HepG2 (cell line): Measurements from ENCODE around the gene MIA2. TPM values are rescaled to one million over a fixed set of nuclear protein-coding genes. Genes with fewer than 3 reads are reported as not detected.

Experiments
- AKAP8 ChIP-seq: sonication (generic); formaldehyde crosslinking; IDR thresholded peaks from 2 replicates; pipeline ENCODE4 v1.5.1; 2020; ENCODE audit warnings: mild to moderate bottlenecking, missing genetic modification reagents
- CBFB ChIP-seq: sonication (generic); formaldehyde crosslinking; IDR thresholded peaks from 2 replicates; pipeline ENCODE4 v1.4.0; 2020; ENCODE audit warnings: missing genetic modification reagents
- GPBP1L1 ChIP-seq: sonication (generic); formaldehyde crosslinking; IDR thresholded peaks from 2 replicates; pipeline ENCODE4 v1.5.0; 2020; ENCODE audit warnings: mild to moderate bottlenecking, missing genetic modification reagents
- HOXA5 ChIP-seq: sonication (generic); formaldehyde crosslinking; IDR thresholded peaks from 2 replicates; pipeline ENCODE4 v1.4.0; 2020; ENCODE audit warnings: missing genetic modification reagents
- KDM5A ChIP-seq: fragments of 200-600 bp; sonication (generic); IDR thresholded peaks from 2 replicates; pipeline ENCODE4 v1.7.0; 2018; ENCODE audit warnings: antibody characterized with exemption, mild to moderate bottlenecking, low read length, borderline replicate concordance
- KDM6A ChIP-seq: IDR thresholded peaks from 2 replicates; pipeline ENCODE4 v1.6.1; 2016; ENCODE audit warnings: low read depth
- KLF9 ChIP-seq: IDR thresholded peaks from 2 replicates; pipeline ENCODE4 v1.6.1; 2016; ENCODE audit warnings: low read depth
- PRDM4 ChIP-seq: sonication (generic); formaldehyde crosslinking; IDR thresholded peaks from 2 replicates; pipeline ENCODE4 v1.9.0; 2021; ENCODE audit warnings: missing genetic modification reagents, borderline replicate concordance
- REST ChIP-seq, 2 experiments: IDR thresholded peaks; 2 replicates each; pipeline ENCODE4 v1.6.1; 2011 to 2012; ENCODE audit warnings: low read length in 2 of 2, borderline replicate concordance in 1 of 2, low read depth in 1 of 2, mild to moderate bottlenecking in 1 of 2, moderate library complexity in 1 of 2
- RXRB ChIP-seq: IDR thresholded peaks from 2 replicates; pipeline ENCODE4 v1.6.1; 2016; ENCODE audit warnings: borderline replicate concordance, missing genetic modification reagents, missing compliant biosample characterization
- SETDB1 ChIP-seq: sonication (generic); formaldehyde crosslinking; IDR thresholded peaks from 2 replicates; pipeline ENCODE4 v1.5.1; 2020; ENCODE audit warnings: missing genetic modification reagents, mild to moderate bottlenecking, borderline replicate concordance
- ZBTB21 ChIP-seq: sonication (generic); formaldehyde crosslinking; IDR thresholded peaks from 2 replicates; pipeline ENCODE4 v1.4.0; 2020; ENCODE audit warnings: missing genetic modification reagents
- ZBTB25 ChIP-seq: IDR thresholded peaks from 2 replicates; pipeline ENCODE4 v1.6.1; 2018; ENCODE audit warnings: missing genetic modification reagents
- ZGPAT ChIP-seq: IDR thresholded peaks from 2 replicates; pipeline ENCODE4 v1.6.1; 2016; ENCODE audit warnings: mild to moderate bottlenecking
- ZNF512B ChIP-seq: sonication (generic); formaldehyde crosslinking; IDR thresholded peaks from 2 replicates; pipeline ENCODE4 v1.5.1; 2020; ENCODE audit warnings: missing genetic modification reagents, mild to moderate bottlenecking, borderline replicate concordance
- ZNF678 ChIP-seq: sonication (generic); formaldehyde crosslinking; IDR thresholded peaks from 2 replicates; pipeline ENCODE4 v1.4.0; 2020; ENCODE audit warnings: mild to moderate bottlenecking, missing genetic modification reagents
- ZNF775 ChIP-seq: sonication (generic); formaldehyde crosslinking; IDR thresholded peaks from 2 replicates; pipeline ENCODE4 v1.4.0; 2020; ENCODE audit warnings: missing genetic modification reagents, mild to moderate bottlenecking, moderate library complexity, borderline replicate concordance
- polyA plus RNA-seq, 8 experiments: library from polyadenylated mRNA; depleted of rRNA in 3 of 8; stranded (reverse) in 7 of 8; unstranded in 1 of 8; fragments of >200 nt; fragmentation: Illumina TruSeq in 4 of 8; extraction: Trizol in 4 of 8; gene quantifications; 2 replicates each; pipeline versions ENCODE4 v1.2.1 to v1.2.3, GENCODE V29; 2011 to 2016; ENCODE audit warnings: low read depth in 4 of 8, missing spikeins in 1 of 8, mixed read lengths in 1 of 8; ENCODE audit not compliant: insufficient read depth in 1 of 8
- total RNA-seq, 5 experiments: library from RNA; depleted of rRNA; stranded (reverse); fragments of >200 nt; fragmentation: Illumina TruSeq; extraction: Trizol; gene quantifications; 2 replicates each; pipeline ENCODE4 v1.2.3, GENCODE V29; 2016; ENCODE audit warnings: low read depth in 1 of 5

Gene MIA2
- total and polyA plus RNA-seq, 2 of the 13 experiments (the other 11 are each of a cell fraction or from before 2014, with no cell fraction given): 134 to 158 TPM

GRCh38 chr14:39266525-39266870 is 32.8 kb downstream of the MIA2 start (continued):
- TF ChIP-seq ZGPAT (CRISPR knock-in tag): peak; percentile 95; the same call in 1 of the 2 replicates
- TF ChIP-seq KDM5A: no peak
- TF ChIP-seq ZNF775 (CRISPR knock-in tag): no peak
- TF ChIP-seq KLF9 (CRISPR knock-in tag): peak; percentile 28; the same call in 1 of the 2 replicates
- TF ChIP-seq SETDB1: peak; percentile 67; the same call in 1 of the 2 replicates
- TF ChIP-seq ZNF512B (CRISPR knock-in tag): no peak; the same call in 1 of the 2 replicates
- TF ChIP-seq CBFB (CRISPR knock-in tag): peak; percentile 97
- no peak for TF ChIP-seq GPBP1L1 (CRISPR knock-in tag)
- no peak; the same call in 1 of the 2 replicates for TF ChIP-seq ZNF678 (CRISPR knock-in tag)
- peak; percentile 86; the same call in 1 of the 2 replicates for TF ChIP-seq ZBTB25
- TF ChIP-seq AKAP8 (CRISPR knock-in tag): no peak
- TF ChIP-seq REST (IDR thresholded peaks at IDR 0.05; ENCODE audit: borderline replicate concordance in 1 of 2, low read depth in 1 of 2, low read length in 2 of 2): peak in 1 of 2 experiments; percentile 80; a peak in 2 of 4 replicates
- TF ChIP-seq ZBTB21 (CRISPR knock-in tag): peak; percentile 83
- TF ChIP-seq RXRB (CRISPR knock-in tag): peak; percentile 91
- peak; percentile 68 for TF ChIP-seq PRDM4 (CRISPR knock-in tag)
- TF ChIP-seq KDM6A (CRISPR knock-in tag): peak; percentile 94; the same call in 1 of the 2 replicates
- peak; percentile 97 for TF ChIP-seq HOXA5
